ENCODE measurements around the gene ZNF830. TPM values are rescaled to one million over a fixed set of nuclear protein-coding genes. Genes with fewer than 3 reads are reported as not detected.

Gene ZNF830
- total RNA-seq, 1 experiment from 2014 or later, result 25.4 TPM

- Histone ChIP-seq H3K4me1 (no peaks in the 10 kb centered on the region), H3K36me3 (peaks cover 69% of the 10 kb centered on the region), H3K9me3 (replicated peaks) (no peaks in the 10 kb centered on the region), H3K27ac (no peak overlapping the region), H3K27me3 (no peaks in the 10 kb centered on the region), H3K4me3 (no peak overlapping the region)
- no peak for DNase-seq
These were observed 41.7 kb downstream of the ZNF830 start for GRCh38 chr17:35002876-35003551.

DNA sequence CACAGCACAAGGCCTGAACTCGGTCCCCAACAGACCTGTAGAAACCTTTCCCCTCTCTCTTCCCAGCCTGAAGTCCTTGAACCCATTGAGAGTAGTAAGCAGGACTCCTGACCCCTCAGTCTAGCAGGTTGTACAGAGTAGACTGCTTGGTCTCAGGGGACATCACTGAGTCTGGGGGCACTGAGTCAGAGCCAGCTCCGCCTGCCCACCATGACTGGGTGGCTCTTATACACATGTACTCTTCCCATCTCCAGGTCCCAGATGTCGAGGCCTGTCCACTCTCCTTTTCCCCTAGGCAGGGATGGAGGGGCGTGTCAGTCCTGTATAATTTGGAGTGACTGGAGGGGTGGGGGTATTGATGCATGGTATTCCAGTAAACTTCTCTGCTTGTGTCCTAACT, 42.4 kb downstream of the ZNF830 start:
- Histone ChIP-seq H3K27ac (no peak overlapping the region), H3K4me3 (no peak overlapping the region), H3K9me3 (replicated peaks) (no peaks in the 10 kb centered on the region), H3K36me3 (peaks cover 65% of the 10 kb centered on the region), H3K27me3 (no peaks in the 10 kb centered on the region), H3K4me1 (no peaks in the 10 kb centered on the region)
- DNase-seq, result no peak

DNA sequence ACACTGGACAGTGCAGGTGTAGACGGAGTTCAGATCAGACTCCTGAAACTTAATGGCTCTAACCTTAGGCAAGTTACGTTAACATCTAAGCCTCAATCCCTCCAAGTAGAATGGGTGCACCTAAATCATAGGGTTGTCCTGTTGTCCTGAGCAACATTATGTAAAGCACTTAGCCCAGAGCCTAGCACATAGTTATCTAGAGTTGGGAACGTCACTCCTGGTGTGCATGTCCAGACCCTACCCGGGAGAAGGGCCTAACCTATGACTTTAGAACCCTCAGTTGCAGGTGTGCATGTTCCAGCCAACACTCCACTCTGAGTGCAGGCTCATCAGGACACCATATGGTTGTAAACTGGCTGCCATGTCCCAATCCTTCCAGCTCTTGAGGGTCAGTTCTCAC, 45.0 kb downstream of the ZNF830 start:
- no peak overlapping the region for H3K27ac ChIP-seq
- no peak overlapping the region for H3K4me3 ChIP-seq
- no peaks in the 10 kb centered on the region for H3K9me3 ChIP-seq (replicated peaks)
- no peaks in the 10 kb centered on the region for H3K4me1 ChIP-seq
- H3K27me3 ChIP-seq, result no peaks in the 10 kb centered on the region
- H3K36me3 ChIP-seq, result peaks cover 44% of the 10 kb centered on the region
- no peak for DNase-seq

- no peak overlapping the region for H3K27ac ChIP-seq
- no peak for DNase-seq
- no peaks in the 10 kb centered on the region for H3K9me3 ChIP-seq (replicated peaks)
- no peaks in the 10 kb centered on the region for H3K27me3 ChIP-seq
- 0 out of 2 replicates have a peak, but pooled peaks cover 4% of the 10 kb centered on the region for H3K4me1 ChIP-seq
- H3K4me3 ChIP-seq, result no peak overlapping the region
- H3K36me3 ChIP-seq, result peaks cover 44% of the 10 kb centered on the region
These were observed 45.6 kb downstream of the ZNF830 start for GRCh38 chr17:35006961-35007360.

GRCh38 chr17:35010093-35010492, 48.8 kb downstream of the ZNF830 start:
- H3K27ac ChIP-seq, result no peak overlapping the region
- H3K4me1 ChIP-seq, result 0 out of 2 replicates have a peak, but pooled peaks cover 5% of the 10 kb centered on the region
- H3K36me3 ChIP-seq, result peaks cover 20% of the 10 kb centered on the region
- H3K4me3 ChIP-seq, result no peak overlapping the region
- H3K9me3 ChIP-seq (replicated peaks), result no peaks in the 10 kb centered on the region
- no peak for DNase-seq
- no peaks in the 10 kb centered on the region for H3K27me3 ChIP-seq

- Histone ChIP-seq H3K27ac (no peak overlapping the region), H3K9me3 (replicated peaks) (no peaks in the 10 kb centered on the region), H3K36me3 (peaks cover 9% of the 10 kb centered on the region), H3K4me1 (0 out of 2 replicates have a peak, but pooled peaks cover 5% of the 10 kb centered on the region), H3K27me3 (no peaks in the 10 kb centered on the region), H3K4me3 (no peak overlapping the region)
- peak; percentile 24 to 62 for DNase-seq
These were observed 50.4 kb downstream of the ZNF830 start for GRCh38 chr17:35011671-35012216.

Other genes with a start within 250 kb of the ZNF830 start
- 0.46 and 0.79 TPM in 2 replicates for gene CCT6B, start 80 bp upstream of the ZNF830 start, total RNA-seq (2014; rRNA removed; shearing (Covaris generic))
- gene LIG3, start 19.0 kb downstream of the ZNF830 start, total RNA-seq (2014; rRNA removed; shearing (Covaris generic)), result 81.6 and 90.6 TPM in 2 replicates
- gene RFFL, start 102.2 kb downstream of the ZNF830 start, total RNA-seq (2014; rRNA removed; shearing (Covaris generic)), result 10.9 and 13.7 TPM in 2 replicates
- 8.2 and 9.7 TPM in 2 replicates for gene RAD51D, start 158.3 kb downstream of the ZNF830 start, total RNA-seq (2014; rRNA removed; shearing (Covaris generic))
- not detected in 2 replicates for gene FNDC8, start 160.1 kb downstream of the ZNF830 start, total RNA-seq (2014; rRNA removed; shearing (Covaris generic))
- 23.9 and 24.9 TPM in 2 replicates for gene NLE1, start 180.8 kb downstream of the ZNF830 start, total RNA-seq (2014; rRNA removed; shearing (Covaris generic))
- gene UNC45B, start 186.3 kb downstream of the ZNF830 start, total RNA-seq (2014; rRNA removed; shearing (Covaris generic)), result 0.24 and 0.51 TPM in 2 replicates
- gene SLC35G3, start 232.9 kb downstream of the ZNF830 start, total RNA-seq (2014; rRNA removed; shearing (Covaris generic)), result not detected in 2 replicates